CD4-positive, alpha-beta T cell treated with Interleukin-15 for 1 hour (primary cell): Measurements from ENCODE around the gene BYSL.
"Not testable (repeated sequence)": the region's sequence is repeated elsewhere in the genome, so short reads cannot be mapped to it uniquely, and the experiment has no call there.

Experiments used
- DNase-seq: peaks from one replicate; pipeline ENCODE4 v3.0.0-alpha.2; 2020

The BYSL gene

DNA sequence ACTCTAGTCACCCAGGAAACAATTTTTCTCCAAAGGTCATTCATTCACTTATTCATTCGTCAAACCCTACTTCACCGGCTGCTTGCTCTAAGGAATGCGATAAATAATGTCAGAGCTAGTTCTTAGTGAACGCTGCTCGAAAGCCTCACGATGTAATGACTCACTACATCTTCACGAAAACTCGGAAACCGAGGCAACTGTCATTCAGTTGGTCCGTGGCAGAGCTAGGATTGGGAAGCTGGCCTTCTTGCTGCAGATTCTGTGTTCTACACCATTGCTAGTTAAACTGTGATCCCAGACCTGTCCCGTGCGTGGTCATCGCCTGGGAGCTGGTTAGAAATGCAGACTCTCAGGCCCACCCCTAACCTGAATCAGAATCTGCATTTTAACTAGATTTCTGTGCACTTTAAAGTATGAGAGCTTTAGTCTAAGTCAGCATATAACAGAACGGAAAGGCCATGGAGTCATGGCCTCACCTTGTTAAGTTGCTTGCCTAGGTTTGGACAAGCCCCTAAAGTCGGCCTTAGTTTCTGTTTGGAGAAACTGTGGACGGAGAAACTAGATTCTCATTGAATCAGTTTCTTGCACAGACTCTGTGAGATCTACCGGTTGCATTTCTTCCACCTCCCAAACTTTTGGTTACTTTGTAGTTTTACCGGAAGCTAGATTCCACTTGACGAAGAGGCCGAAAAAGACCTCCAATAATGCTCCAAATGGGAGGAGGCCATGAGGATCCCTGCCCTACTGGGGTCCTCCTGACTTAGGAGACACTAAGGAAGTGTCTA is 21.0 kb downstream of the BYSL start:
- peak; percentile 22 for DNase-seq

DNA sequence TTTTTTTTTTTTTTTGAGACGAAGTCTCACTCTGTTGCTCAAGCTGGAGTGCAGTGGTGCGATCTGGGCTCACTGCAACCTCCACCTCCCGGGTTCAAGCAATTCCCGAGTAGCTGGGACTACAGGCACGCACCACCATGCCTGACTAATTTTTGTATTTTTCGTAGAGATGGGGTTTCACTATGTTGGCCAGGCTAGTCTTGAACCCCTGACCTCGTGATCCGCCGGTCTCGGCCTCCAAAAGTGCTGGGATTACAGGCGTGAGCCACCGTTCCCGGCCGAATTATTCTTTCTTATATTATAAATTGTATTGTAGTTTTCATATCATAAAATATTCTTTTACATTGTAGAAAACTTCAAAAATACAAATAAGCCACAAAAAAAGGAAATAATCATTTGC is 21.6 kb downstream of the BYSL start:
- not testable (repeated sequence) for DNase-seq

DNA sequence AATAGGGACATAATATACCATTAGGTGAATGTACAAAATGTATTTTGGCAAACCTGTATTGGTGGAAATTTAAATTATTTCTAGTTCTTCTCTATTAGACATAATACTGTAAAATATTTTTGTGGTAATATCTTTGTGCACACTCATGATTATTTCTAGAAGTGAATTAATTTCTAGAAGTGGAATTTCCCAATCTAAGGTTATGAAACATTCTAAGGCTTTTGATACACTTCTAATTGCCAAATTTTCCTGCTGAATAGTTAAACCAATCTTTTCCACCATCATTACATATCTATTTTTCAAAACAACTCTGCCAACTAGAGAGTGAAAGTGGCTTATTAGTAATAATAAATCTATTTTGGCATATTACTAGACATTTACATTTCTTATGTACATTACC is 22.2 kb downstream of the BYSL start:
- no peak for DNase-seq

DNA sequence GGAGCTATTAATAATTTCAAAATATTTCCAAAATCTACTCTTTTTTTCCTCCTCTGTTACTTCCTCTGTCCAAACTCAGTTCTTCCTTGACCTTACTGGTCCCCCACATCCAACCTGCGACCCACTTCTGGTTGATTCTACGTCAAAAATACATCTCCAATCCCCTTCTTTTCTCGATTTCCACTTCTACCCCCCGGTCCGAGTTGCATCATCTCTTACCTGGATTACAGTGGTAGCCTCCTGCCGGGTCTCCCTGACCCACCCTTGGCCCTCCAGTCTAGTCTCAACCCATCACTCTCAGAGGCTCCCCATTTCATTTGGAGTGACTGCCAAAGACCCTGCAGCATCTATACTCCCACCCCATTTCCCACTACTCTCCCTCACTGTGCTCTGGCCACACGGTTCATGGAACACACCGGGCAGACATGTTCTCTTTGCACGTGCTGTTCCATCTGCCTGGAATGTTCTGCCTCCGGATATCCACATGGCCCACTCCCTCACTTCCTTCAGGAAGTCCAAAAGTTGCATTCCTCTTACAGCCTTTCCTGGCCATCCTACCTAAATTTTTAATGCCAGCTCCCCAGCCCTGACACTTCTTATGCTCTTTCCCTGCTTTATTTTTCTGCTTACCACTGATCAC is 26.4 kb downstream of the BYSL start:
- DNase-seq, result no peak

DNA sequence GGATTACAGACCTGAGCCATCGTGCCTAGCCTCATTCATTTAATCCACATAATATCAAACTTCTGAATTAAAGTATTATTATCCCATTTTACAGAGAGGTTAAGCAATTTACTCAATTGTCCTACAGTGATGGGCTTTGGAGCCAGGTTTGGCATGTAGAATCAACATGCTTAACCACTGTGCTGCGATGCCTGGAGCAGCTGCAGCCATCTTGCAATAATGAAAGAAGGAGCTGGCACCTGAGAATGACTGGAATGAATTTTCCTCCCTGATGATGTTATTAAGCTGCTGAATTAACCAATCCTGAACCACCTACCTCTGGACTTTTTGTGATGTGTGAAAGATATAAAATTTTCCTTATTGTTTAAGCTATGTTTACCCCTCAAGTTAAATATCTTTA is 33.4 kb downstream of the BYSL start:
- no peak for DNase-seq

DNA sequence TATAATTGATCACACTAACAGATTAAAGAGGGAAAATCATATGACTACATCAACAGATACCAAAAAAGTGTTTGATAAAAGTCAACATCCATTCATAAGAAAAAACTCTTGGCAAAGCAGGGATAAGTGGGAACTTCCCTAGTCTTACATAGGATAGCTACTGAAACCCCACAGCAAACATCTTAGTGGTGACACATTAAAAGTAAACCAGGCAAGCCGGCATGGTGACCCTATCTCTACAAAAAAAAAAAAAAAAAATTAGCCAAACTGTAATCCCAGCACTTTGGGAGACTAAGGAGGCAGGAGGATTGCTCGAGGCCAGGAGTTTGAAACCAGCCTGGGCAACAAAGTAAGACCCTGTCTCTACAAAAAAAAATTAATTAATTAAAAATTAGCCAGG is 34.1 kb downstream of the BYSL start:
- DNase-seq, result no peak

DNA sequence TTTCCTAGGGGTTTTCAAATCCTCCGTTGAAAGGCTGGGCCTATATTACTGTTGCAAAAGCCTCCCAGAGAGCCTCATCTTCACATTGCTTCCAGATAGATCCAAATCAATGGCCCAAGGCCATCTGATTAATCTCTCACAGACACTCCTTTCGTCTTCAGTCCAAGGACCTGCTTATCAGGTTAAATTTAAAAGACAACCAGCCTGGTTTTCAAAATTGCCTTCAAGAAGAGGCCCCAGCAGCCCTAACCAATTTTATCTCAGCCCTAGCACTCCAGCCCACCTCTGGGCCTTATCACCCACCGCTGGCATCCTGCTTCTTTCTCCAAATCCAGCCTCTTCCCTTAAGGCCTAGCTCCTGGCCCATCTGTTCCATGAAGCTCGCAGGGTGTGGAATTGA is 35.8 kb downstream of the BYSL start:
- DNase-seq, result no peak

DNA sequence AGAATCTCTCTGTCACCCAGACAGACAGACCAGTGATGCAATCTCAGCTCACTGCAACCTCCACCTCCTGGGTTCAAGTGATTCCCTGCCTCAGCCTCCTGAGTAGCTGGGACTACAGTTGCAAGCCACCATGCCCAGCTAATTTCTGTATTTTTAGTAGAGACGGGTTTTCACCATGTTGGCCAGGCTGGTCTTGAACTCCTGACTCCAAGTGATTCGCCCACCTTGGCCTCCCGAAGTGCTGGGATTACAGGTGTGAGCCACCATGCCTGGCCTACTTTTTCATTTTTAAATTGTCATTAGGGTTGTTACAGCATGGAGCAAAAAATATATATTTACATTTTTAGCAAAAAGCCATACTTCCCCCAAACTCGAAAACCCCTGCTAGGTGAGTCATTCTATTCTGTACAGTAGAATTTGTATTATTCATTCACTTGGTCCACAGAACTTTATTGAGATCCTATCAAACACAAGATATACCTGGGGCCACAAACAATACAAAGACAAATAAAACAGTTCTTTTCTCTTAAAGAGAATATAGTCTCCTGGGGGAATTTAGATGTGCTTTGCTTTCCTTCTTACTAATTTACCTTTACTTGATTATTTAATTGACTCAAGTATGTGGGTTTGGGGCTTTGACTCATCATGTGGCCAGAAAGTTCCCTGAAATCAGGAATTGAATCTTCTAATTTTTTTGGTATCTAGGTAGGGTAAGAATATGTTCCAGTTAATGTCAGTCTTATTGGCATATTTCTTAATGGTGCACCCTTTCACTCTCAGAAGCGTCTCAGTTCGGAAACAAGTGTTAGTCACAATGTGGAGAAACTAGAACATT is 36.9 kb downstream of the BYSL start:
- no peak for DNase-seq

DNA sequence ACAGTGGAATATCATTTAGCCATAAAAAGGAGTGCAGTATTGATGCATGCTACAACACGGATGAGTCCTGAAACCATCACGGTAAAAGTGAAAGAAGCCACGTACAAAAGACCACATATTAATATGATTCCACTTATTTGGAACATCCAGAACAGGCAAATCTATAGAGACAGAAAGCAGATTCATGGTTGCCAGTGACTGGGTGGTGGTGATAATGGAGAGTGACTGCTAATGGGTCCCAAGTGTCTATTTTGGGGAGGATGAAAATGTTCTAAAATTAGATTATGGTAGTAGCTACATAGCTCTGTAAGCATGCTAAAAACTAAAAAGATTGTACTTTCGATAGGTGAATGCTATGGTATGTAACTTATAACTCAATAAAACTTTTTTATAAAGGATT is 38.7 kb downstream of the BYSL start:
- DNase-seq, result no peak

DNA sequence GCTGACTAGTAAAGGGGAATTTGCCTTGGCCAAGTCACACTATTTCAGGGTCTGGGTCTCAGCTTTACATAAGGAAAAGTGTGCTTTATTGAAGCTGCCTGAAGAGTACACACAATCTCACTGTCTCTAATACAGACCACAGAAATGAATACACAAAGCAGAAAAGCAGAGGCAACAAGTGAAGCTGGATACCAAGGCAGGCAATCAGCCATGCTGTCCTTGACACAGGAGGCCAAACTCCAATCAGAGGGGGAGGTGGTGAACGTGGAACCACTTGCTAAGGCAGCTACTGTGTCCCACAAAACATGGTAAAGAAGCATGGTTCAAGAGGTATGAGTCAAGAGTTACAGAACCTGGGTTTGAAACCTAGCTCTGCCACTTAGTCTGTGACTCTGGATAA is 42.1 kb downstream of the BYSL start:
- DNase-seq, result no peak

DNA sequence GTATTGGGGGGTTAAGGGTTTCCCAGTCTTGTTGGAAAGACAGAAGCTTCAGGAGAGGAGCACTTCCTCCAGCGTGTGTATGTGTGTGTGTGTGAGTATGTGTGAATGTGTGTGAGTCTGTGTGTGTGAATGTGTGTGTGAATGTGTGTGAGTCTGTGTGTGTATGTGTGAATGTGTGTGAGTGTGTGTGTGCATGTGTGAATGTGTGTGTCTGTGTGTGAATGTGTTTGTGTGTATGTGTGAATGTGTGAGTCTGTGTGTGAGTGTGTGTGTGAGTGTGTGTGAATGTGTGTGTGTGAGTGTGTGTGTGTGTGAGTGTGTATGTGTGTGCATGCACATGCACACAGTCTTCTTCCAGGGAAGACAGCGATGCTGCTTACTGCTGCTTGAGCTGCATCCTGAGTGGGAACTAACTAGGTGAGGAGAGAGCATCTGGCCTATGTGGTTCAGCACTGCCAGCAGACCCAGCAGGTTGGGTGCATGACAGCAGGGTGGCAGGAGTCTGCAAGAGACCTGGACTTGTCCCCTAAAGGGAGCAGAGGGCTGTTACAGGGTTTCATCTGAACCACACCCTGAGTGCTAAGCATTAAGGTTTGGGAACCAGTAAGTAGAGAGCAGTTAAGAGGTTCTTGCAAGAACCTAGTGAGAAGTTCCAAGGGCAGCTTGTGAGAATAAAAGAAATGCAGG is 43.0 kb downstream of the BYSL start:
- no peak for DNase-seq

DNA sequence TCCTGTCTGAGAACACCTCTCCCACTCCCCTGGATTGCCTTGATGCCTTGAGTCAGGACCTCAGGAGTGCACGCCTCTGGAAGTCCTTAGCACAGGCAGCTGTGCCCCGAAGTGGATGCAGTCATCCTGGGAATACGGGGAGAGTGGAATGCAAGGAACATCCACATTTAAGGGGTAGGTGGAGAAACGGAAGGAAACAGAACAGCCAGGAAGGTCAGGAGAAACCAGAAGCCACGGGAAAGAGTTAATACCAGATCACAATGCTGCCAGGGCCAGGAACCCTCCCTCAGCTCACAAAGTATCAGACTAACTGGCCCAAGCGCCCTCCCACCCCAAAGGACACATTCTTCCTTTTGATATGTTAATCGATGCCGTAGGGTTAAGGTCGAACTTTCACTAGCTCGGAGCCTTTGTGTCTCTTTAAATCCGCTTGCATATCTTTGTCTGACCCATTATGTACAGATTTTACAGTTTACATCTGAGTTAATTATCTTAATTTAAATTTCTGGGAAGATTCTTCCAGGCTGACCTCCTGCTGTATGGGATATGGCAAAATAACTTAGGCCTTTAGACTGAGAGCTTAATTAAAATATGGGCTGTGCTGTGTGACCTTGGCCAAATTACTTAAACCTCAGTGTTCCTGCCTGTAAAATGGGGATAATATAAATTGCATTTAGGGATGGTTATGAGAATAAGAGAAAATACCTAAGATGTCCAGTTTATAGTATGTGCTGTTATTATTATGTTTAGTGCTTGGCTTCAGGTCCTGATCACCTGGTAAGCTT is 44.3 kb downstream of the BYSL start:
- DNase-seq, result no peak

DNA sequence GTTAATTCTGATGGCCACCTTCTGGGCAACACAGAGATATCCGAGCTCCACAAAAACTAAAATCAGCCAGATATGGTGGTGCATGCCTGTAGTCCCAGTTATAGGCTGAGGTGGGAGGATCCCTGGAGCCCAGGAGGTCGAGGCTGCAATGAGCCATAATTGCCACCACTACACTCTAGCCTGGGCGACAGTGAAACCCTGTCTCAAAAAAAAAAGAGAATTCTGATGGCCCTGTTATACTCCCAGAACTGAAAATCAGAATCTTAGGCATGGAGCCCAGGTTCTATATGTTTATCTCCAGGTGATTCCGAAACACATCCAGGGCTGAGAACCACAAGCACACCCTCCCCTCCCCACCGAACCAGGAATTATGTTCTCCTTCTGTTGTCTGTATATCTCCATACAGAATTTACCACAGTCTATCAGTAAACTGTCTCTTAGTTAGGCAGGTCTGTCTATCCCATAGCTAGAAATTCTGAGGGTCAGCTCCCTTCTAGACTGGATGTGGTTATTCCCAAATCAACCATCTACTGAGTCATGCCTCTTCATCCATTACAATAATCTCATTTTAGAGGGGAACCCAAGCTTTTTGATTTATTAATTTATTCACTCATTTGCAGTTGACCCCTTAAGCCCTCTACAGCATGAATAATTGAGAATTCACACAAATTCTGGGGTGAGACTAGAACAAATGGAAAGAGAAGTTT is 45.1 kb downstream of the BYSL start:
- no peak for DNase-seq

DNA sequence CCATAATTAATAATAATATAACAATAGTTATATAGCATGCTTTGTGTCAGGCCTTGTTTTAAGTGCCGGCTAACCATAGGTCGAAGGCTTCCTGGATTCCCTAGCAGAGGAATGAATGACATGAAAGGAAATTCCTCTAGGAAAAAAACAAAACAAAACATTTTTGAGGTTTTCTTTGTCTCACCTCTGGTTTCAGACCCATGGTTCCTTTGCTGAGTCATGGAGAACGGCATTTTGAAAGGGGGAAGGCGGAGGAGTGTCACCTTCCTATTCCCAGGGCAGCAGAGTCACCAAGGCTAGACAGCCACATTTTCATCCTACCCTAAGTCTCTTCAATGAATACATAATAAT is 45.6 kb downstream of the BYSL start:
- no peak for DNase-seq

DNA sequence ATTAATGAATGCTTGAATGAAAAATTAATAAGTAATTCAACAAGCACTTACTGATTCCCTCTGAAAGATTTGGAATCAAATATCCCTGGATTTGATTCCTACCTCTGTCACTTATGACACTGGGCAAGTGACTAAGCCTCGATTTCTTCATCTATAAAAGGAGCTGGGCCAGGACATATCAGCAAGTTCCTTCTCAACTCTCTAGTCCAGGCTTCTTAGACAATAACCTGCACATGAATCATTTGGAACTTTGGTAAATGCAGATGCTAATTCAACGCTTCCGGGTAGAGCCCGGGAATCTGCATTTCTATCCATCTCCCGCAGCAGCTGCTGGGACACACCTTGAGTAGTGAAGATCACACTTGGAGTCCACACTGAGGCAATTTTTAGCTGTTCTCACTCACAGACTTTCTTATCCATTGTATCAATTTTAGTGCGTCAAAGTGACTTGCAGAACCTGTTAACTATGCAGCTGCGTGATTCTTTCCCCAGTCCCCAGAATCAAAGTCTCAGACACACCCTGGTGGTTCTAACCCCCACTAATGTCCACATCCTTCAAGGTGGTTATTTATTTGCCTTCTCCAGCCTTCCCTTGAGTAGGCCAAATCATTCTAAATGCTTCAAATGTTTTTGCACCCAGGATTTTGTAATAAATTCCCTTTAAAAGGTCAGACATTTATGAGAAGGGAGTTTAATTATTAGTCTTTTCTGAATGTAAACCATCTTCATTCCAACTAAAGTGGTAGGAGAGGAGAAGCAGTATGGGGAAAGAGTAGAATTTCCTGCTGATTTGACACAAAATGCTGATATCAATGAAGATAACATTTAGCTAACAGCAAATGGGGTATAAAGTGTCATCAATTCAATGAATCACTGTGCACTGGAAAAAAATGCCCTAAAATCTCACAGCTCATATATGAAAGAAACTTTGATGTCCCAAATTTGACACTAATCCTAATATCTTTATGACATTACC is 46.3 kb downstream of the BYSL start:
- no peak for DNase-seq

DNA sequence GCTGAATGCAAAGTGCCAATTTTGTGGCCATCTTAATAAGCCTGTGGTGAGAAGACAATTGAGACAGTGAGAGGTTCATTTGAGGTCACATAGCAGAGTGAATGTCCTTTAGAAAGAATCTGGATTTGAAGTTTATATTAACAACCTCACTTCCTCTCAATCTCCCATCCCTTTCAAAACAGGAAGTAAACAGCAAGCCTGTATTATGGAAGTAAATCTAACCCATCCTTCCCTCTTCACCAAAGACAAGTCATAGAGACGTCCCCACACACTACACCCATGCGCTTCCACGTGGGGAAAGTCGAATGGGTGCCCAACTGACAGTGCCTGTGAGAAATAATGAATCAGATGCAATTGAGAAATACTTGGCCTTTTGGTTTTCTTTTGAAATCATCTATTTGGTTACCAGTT is 49.1 kb downstream of the BYSL start:
- DNase-seq, result peak; percentile 74

DNA sequence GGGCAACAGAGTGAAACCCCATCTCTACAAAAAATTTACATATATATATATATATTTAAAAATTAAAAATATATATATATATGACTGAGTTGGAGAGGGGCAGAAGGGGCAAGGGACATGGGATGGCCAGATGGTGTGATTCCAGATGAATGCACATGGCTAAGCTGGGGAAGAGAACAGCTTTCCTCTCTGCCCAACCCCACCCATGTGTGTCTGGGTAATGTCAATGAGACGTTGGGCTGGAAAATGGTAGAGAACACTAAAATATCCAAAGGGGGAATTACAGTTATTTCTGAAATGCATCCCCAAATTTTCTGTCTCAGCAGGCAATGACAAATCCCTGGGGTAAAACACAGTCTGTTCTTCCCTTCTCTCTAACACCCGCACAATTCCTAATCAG is 51.5 kb downstream of the BYSL start:
- DNase-seq, result no peak

DNA sequence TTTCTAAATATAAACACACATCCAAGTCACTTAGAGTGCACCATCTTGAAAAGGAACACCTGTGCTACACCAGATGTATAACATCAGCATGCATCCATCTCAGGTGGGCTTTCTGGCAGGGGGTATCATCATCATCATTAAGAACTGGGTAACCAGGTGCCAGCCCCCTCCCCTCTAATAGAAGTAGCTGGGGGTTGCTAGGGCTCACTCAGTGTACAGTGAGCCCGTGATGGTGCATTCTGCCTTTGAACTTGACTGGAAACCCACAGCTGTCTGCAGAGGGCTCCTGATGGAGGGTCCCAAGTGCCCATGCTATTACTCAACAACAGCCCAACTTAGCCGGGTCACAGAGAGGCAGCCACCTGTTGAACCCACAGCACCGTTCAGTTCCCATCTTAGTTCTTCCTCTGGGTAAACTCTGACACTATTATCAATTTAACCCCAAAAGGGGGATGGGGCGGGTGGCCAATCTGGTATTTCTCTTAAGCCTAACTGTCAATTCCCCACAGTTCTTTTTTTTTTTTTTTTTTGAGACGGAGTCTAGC is 53.1 kb downstream of the BYSL start:
- DNase-seq, result no peak

DNA sequence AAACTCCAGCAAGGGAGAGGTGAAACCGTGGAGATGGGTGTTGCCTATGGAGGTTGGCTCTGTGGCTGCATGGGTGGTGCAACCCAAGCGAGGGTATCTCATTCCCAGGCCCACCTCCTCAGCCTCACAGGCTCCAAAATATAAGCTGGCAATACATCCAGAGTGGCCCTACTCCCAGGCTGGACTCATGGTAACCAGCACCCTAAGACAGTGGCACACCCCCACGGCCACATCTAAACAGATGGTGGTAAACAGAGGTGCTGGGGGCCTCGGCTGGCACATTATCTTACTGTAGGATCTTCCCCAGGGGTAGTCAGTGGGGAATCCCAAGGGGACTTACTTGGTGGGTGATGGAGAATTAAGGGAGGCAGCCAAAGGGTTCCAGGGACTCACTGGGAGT is 54.0 kb downstream of the BYSL start:
- no peak for DNase-seq

DNA sequence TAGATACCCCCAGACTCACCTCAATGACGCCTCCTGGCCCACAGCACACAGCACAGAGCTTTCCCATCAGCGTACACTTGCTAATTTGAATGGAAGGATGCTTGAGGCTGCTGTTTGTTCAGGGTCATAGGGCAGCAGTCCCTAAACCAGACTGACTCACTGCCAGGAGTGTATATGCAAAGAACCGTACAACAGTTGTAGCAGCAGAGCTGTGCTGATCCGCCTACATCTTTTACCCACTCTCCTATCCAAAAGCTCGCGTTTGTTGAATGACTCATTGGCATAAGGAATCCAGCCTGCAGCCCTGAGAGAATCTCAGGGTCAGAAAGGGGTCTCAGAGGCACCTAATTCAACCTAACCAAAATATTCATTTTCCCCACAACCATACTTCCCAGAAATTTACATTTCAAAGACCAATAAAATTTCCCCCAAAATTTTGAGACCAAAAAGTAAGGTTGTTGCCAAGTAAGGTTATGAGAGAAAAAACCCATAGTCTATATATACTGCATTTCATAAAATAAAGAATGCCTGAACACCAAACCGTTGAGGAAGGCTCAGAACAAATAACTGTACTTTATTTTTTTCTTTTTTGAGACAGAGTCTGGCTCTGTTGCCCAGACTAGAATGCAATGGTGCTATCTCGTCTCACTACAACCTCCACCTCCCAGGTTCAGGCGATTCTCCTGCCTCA is 55.6 kb downstream of the BYSL start:
- no peak for DNase-seq
